ENCODE measurements around the gene CCN2. TPM values are rescaled to one million over a fixed set of nuclear protein-coding genes. Genes with fewer than 3 reads are reported as not detected.

CCN2 gene
- total RNA-seq, 1 donor from 2014 or later: 118 TPM

DNA sequence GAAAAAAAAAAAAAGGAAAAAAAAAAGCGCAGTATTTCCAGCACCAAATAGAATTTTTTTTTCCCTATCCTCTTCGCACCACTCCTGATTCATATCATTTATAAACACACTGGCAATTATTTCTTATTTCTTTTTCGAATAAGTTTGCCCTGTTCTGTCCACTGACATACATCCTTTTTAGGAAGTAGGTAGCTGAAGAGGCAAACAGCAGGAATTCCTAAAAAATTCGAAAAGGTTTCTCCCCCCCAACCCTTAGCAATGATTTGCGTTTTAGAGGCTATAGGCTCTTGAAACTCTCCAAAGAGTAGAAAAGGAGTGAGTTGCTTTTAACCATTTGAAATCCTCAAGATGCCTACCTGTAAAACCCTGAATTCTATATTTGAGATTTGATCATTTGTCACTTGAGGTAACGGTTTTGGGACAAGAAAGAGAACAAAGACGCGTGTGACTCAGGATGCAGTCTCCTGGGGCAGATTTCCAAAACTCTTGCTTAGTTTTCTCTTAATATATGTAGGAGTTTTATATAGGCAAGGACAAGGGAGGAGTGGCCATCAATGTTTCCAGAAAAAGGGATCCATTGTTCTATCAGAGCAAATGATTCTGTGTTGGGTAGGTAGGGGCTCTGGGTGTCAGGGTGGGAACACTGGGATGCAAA, 531 bp upstream of the CCN2 start:
- DNase-seq (ENCODE audit: extremely low spot score in 2 of 2): no peak
- Histone ChIP-seq H3K4me1 (peaks cover 21% of the 10 kb centered on the region), H3K4me3 (peak overlapping the region; percentile 63 to 94), H3K27me3 (no peaks in the 10 kb centered on the region), H3K36me3 (no peaks in the 10 kb centered on the region), H3K27ac (peak overlapping the region; percentile 92), H3K9me3 (no peaks in the 10 kb centered on the region)
- TF ChIP-seq, protein P1, sequence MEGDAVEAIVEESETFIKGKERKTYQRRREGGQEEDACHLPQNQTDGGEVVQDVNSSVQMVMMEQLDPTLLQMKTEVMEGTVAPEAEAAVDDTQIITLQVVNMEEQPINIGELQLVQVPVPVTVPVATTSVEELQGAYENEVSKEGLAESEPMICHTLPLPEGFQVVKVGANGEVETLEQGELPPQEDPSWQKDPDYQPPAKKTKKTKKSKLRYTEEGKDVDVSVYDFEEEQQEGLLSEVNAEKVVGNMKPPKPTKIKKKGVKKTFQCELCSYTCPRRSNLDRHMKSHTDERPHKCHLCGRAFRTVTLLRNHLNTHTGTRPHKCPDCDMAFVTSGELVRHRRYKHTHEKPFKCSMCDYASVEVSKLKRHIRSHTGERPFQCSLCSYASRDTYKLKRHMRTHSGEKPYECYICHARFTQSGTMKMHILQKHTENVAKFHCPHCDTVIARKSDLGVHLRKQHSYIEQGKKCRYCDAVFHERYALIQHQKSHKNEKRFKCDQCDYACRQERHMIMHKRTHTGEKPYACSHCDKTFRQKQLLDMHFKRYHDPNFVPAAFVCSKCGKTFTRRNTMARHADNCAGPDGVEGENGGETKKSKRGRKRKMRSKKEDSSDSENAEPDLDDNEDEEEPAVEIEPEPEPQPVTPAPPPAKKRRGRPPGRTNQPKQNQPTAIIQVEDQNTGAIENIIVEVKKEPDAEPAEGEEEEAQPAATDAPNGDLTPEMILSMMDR (IDR thresholded peaks at IDR 0.05): no peak
- TF ChIP-seq POLR2A (IDR thresholded peaks at IDR 0.05) (no peak), POLR2AphosphoS5 (IDR thresholded peaks at IDR 0.05; ENCODE audit: insufficient read depth in 1 of 2, low read depth in 1 of 2) (no peak)
- intact Hi-C loops (cut with DNase I): loop anchor here (10.0 kb wide), 1 partner anchor 863 kb away; the partner anchor contains the start of gene RPS12

DNA sequence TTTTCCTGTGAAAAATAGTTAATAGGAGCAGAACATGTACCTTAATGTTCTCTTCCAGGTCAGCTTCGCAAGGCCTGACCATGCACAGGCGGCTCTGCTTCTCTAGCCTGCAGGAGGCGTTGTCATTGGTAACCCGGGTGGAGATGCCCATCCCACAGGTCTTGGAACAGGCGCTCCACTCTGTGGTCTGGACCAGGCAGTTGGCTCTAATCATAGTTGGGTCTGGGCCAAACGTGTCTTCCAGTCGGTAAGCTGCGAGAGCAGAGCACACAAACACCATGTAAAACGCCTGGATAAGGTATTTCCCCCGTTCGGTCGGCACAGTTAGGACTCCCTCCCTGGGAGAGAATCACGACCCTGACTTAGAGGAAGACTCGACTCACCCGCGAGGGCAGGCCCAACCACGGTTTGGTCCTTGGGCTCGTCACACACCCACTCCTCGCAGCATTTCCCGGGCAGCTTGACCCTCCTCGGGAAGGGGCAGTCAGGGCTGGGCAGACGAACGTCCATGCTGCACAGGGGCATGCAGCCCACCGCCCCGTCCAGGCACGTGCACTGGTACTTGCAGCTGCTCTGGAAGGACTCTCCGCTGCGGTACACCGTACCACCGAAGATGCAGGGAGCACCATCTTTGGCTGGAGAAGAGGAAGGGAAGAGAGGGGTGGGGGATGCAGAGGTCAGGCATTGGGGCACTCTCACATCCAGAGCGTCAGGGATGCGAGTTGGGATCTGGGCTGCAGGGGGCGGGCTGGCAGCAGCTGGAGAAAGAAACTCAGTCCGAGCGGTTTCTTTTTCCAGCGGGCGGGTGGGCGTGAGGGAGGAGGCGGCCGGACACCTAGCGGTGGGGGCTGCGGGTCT, 1.0 kb downstream of the CCN2 start:
- Histone ChIP-seq H3K9me3 (no peaks in the 10 kb centered on the region), H3K27me3 (no peaks in the 10 kb centered on the region), H3K27ac (peak overlapping the region; percentile 92), H3K4me1 (peaks cover 21% of the 10 kb centered on the region), H3K36me3 (no peaks in the 10 kb centered on the region), H3K4me3 (peak overlapping the region; percentile 63 to 94)
- DNase-seq (ENCODE audit: extremely low spot score in 2 of 2): no peak
- intact Hi-C loops (cut with DNase I): loop anchor here (10.0 kb wide), 2 partner anchors 865 to 1945 kb away; partner anchors contain the start of gene RPS12
- TF ChIP-seq POLR2A (IDR thresholded peaks at IDR 0.05) (no peak), POLR2AphosphoS5 (IDR thresholded peaks at IDR 0.05; ENCODE audit: insufficient read depth in 1 of 2, low read depth in 1 of 2) (peak in 1 of 2 donors; percentile 73)
- TF ChIP-seq, protein P1 (IDR thresholded peaks at IDR 0.05): peak in 2 of 3 experiments; percentile 40 to 44

DNA sequence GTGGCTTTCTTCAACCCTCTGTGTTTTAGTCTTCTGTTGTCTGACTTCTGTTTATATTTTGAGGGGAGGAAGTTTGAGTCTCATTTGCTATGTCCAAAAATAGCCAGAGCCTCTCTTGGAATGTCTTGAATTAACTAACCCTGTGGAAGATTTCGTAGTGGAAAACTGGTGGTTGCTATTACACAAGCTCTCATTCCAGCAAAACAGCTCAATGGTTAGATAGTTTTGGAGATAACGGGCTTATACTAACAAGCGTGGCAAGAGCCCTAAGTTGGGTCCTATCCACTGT, 1.6 kb downstream of the CCN2 start:
- Histone ChIP-seq H3K36me3 (no peaks in the 10 kb centered on the region), H3K27ac (peak overlapping the region; percentile 92), H3K27me3 (no peaks in the 10 kb centered on the region), H3K4me1 (peaks cover 21% of the 10 kb centered on the region), H3K4me3 (peak overlapping the region; percentile 63 to 94), H3K9me3 (no peaks in the 10 kb centered on the region)
- TF ChIP-seq, protein P1 (IDR thresholded peaks at IDR 0.05): no peak
- TF ChIP-seq POLR2AphosphoS5 (IDR thresholded peaks at IDR 0.05; ENCODE audit: insufficient read depth in 1 of 2, low read depth in 1 of 2) (peak in 1 of 2 donors; percentile 75), POLR2A (IDR thresholded peaks at IDR 0.05) (peak in 1 of 2 donors; percentile 24)
- no peak for DNase-seq (ENCODE audit: extremely low spot score in 2 of 2)
- intact Hi-C loops (cut with DNase I): loop anchor here (10.0 kb wide), 1 partner anchor 1945 kb away; no protein-coding TSS in a partner anchor

GRCh38 chr6:131948692-131949619, 2.2 kb downstream of the CCN2 start:
- Histone ChIP-seq H3K4me1 (peaks cover 15% of the 10 kb centered on the region), H3K27me3 (no peaks in the 10 kb centered on the region), H3K4me3 (peak overlapping the region; percentile 63 to 94), H3K27ac (peak overlapping the region; percentile 92), H3K9me3 (no peaks in the 10 kb centered on the region), H3K36me3 (no peaks in the 10 kb centered on the region)
- no peak for TF ChIP-seq POLR2AphosphoS5 (IDR thresholded peaks at IDR 0.05; ENCODE audit: insufficient read depth in 1 of 2, low read depth in 1 of 2)
- TF ChIP-seq POLR2A (IDR thresholded peaks at IDR 0.05): no peak
- TF ChIP-seq, protein P1 (IDR thresholded peaks at IDR 0.05): no peak
- no peak for DNase-seq (ENCODE audit: extremely low spot score in 2 of 2)
- intact Hi-C loops (cut with DNase I): loop anchor here (10.0 kb wide), 1 partner anchor 1946 kb away; no protein-coding TSS in a partner anchor

Data from vagina (tissue), 2 donors.